Activated T-helper 17 cell treated with anti-CD3 and anti-CD28 coated beads, Interleukin-2, amount 50 U/mL, for 72 hours (primary cell): ENCODE measurements around the gene PLD1. TPM values are rescaled to one million over a fixed set of nuclear protein-coding genes. Genes with fewer than 3 reads are reported as not detected.
A peak's percentile ranks its signal among the peaks of the same experiment; 100 is the strongest.

Source experiments
- ATAC-seq: fragments of 150-1000 bp; cut with Tn5 transposase; replicated peaks from 2 replicates; pipeline ENCODE4 v1.10.0; 2021; ENCODE audit warnings: mild to moderate bottlenecking, moderate library complexity
- H3K27ac Mint-ChIP-seq: one replicate; pipeline ENCODE4 v1.8.0; 2022; ENCODE audit warnings: mixed read lengths
- H3K27me3 Mint-ChIP-seq: one replicate; pipeline ENCODE4 v1.8.0; 2022; ENCODE audit warnings: mixed read lengths
- H3K36me3 Mint-ChIP-seq: one replicate; pipeline ENCODE4 v1.8.0; 2022; ENCODE audit warnings: low read depth, mild to moderate bottlenecking, mixed read lengths
- H3K4me1 Mint-ChIP-seq: one replicate; pipeline ENCODE4 v1.8.0; 2022; ENCODE audit warnings: mixed read lengths
- H3K4me3 Mint-ChIP-seq: one replicate; pipeline ENCODE4 v1.8.0; 2022; ENCODE audit warnings: mild to moderate bottlenecking, mixed read lengths
- H3K9me3 Mint-ChIP-seq: one replicate; pipeline ENCODE4 v1.8.0; 2022; ENCODE audit warnings: mixed read lengths
- total RNA-seq, 2 donors: library from RNA; stranded (reverse); gene quantifications; one replicate each; pipeline ENCODE4 v1.2.3, GENCODE V29; 2022

The PLD1 gene
- total RNA-seq, 2 donors from 2014 or later: 2.5 to 10.6 TPM

DNA sequence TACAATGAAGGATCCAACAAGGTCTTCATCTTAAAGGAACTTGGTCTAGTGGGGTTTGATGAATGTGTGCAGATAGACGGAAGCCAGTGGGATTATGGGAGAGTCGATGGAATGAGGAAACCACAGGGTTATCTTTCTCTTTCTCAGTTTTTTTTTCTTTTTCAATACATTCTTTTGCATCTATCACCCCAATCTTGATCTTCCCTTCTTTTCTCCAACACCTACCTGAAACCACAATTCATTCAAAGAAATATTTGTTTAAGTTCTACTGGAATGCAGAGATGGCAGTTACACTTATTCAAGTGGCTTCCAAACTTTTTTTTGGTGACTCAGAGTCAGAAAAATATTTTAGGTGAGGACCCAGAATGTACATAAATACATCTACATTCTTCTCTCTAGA, 34.6 kb upstream of the PLD1 start:
- H3K4me3 Mint-ChIP-seq: no peak overlapping the region
- no peaks in the 10 kb centered on the region for H3K36me3 Mint-ChIP-seq
- ATAC-seq: no peak
- H3K4me1 Mint-ChIP-seq: peaks cover 19% of the 10 kb centered on the region
- H3K27ac Mint-ChIP-seq: no peak overlapping the region
- H3K9me3 Mint-ChIP-seq: no peaks in the 10 kb centered on the region
- peaks cover 4% of the 10 kb centered on the region for H3K27me3 Mint-ChIP-seq

DNA sequence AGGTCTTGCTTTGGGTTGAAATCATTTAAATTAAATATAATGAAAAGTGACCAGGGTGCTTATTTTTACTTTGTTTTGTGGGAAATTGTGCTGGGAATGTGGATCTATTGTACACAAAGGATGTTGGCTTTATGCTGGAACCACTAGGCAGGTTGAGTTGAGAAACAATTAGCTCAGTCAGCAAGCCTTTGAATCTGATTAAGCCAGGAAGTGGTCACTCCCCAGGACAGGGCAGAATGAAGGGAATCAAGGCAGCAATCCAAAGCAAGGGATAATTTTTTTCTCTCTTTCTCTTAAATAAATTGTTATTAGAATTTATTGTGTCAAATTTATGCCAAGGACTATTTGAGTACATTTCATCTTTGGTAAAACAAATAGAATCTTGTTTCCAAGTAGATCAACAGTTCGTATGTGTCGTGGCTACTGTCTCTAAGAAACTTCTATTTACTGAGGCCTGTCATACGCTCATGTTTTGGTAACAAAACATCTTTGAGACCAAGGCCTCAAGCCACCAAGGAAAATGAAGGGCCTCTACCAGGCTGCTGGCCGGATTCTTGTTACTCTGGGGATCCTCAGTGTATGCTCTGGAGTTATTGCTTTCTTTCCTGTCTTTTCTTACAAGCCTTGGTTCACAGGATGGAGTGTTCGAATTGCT, 32.7 kb upstream of the PLD1 start, which contains the start of gene TMEM212:
TSS of gene TMEM212 (plus strand) at position 486 of the 655 bp plus-strand sequence. CDS start at position 521, 35 bp downstream.
- no peak for ATAC-seq
- no peaks in the 10 kb centered on the region for H3K36me3 Mint-ChIP-seq
- peaks cover 5% of the 10 kb centered on the region for H3K27me3 Mint-ChIP-seq
- no peak within 1 kb of the TSS for H3K4me3 Mint-ChIP-seq
- no peaks in the 10 kb centered on the region for H3K9me3 Mint-ChIP-seq
- H3K4me1 Mint-ChIP-seq: peaks cover 19% of the 10 kb centered on the region
- no peak within 1 kb of the TSS for H3K27ac Mint-ChIP-seq

DNA sequence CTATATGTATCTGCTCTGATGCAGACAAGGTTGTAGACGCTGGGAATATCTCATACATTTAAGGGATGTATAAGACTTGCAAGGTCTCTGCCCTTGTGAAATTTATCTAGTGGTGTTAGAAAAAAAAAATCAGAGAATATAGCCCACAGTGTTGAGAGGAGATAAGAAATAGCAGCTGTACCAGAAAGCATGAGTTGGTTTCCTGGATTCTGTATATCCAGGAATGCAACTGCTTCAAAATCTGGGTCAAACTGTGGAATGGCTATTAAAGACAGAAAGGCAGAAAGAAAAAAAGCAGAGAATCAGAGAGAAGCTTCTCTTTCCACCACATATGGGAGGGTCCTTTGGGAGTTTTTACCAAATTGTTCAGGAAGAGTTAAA, 31.3 kb upstream of the PLD1 start:
- Mint-ChIP-seq H3K4me3 (no peak overlapping the region), H3K9me3 (no peaks in the 10 kb centered on the region), H3K27ac (no peak overlapping the region), H3K36me3 (no peaks in the 10 kb centered on the region), H3K4me1 (peaks cover 9% of the 10 kb centered on the region), H3K27me3 (peaks cover 5% of the 10 kb centered on the region)
- ATAC-seq: no peak

DNA sequence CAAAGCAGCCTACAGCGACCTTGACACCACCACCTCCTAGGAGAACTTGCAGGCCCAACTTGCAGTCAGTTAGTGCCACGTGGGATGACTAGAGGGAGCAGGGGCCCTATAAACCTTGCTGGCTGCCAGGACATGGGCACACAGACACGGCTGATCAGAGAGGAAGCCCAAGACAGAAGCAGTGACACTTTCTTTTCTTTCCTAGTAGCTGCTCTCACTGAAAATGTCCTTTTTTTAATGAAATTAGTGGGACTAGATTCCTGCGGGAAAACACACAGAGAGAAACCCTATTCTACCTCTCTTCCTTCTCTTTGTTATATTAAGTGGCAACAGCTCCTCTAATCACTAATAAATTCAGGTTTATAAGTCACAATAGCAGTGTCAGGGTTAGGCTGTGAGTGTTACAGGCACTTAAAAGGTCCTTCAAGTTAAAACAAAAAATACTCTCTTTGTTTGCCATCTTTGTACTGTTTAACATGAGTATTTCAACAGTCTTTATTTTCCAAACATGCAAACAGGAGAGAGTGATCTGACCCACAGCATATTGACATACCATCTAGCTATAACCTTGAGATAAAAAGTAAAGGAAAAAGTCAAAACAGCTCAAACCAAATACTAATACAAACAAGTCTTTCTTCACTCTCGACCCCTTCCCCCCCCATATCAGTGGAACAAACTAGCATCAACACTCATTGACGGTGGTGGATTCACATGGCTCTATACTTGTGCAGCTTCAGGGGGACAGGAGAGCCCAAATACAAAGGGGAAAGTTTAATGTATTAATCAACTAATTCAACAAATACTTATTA, 30.7 kb upstream of the PLD1 start:
- Mint-ChIP-seq H3K27me3 (peaks cover 5% of the 10 kb centered on the region), H3K4me1 (peaks cover 3% of the 10 kb centered on the region), H3K9me3 (no peaks in the 10 kb centered on the region), H3K27ac (no peak overlapping the region), H3K36me3 (no peaks in the 10 kb centered on the region), H3K4me3 (no peak overlapping the region)
- no peak for ATAC-seq

DNA sequence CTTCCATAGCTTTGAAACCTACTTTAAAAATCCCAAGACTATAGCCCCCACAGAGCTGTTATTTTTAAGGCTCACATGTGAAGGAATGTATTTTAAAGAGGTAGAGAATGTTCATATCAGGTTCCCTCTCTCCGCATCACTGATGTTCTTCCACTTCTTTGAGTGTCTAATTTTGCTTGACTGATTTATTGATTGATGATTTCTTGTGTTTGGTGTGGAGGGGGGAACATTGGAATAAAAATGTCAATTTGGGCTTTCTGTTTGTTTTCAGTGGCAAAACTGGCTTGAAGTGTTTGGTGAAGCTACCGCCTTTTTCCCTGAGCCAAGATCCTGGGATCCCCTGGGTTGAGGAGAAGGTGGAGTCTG, 30.1 kb upstream of the PLD1 start:
- ATAC-seq: no peak
- no peaks in the 10 kb centered on the region for H3K4me1 Mint-ChIP-seq
- no peaks in the 10 kb centered on the region for H3K36me3 Mint-ChIP-seq
- no peak overlapping the region for H3K4me3 Mint-ChIP-seq
- H3K27me3 Mint-ChIP-seq: peaks cover 5% of the 10 kb centered on the region
- no peaks in the 10 kb centered on the region for H3K9me3 Mint-ChIP-seq
- no peak overlapping the region for H3K27ac Mint-ChIP-seq

DNA sequence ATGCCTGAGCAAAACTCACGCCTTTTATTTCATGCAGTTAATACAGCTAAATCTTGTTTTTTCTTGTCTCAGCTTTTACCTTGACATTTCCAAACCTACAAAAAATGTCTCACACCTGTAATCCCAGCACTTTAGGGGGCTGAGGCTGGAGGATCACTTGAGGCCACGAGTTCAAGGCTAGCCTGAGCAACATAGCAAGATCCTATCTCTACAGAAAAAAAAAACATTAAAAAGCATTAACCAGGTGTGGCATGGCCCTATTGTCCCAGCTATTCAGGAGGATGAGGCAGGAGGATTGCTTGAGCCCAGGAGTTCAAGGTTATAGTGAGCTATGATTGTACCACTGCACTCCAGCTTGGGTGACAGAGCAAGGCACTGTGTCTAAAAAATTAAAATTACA, 29.0 kb upstream of the PLD1 start:
- Mint-ChIP-seq H3K9me3 (no peaks in the 10 kb centered on the region), H3K4me1 (no peaks in the 10 kb centered on the region), H3K4me3 (no peak overlapping the region), H3K27ac (no peak overlapping the region), H3K27me3 (peaks cover 5% of the 10 kb centered on the region), H3K36me3 (no peaks in the 10 kb centered on the region)
- ATAC-seq: no peak

DNA sequence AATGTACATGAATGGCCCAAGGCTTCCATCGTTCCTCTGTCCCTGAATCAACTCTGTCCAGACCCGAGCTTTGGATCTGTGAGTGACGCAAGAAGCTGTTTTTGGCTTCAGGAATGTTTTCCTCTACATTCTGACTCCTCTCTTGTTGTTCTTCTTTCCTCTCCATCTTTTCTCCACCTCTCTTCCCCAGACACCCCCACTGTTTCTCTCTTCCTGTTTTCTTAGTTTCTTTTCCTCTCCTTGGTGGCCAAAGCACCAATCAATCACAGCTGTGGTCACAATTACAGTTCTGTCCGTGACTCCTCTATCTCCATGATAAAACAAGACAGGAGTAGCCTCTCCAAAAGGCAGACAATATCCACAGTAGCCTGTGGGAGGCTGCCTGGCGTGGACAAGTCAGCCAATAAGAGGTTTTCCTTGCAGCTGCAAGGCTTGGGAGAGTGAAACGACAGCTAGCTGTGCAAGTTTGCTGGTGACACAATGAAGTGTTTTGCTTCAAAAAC, 28.0 kb upstream of the PLD1 start:
- H3K36me3 Mint-ChIP-seq: no peaks in the 10 kb centered on the region
- no peak for ATAC-seq
- peaks cover 5% of the 10 kb centered on the region for H3K27me3 Mint-ChIP-seq
- no peaks in the 10 kb centered on the region for H3K4me1 Mint-ChIP-seq
- no peaks in the 10 kb centered on the region for H3K9me3 Mint-ChIP-seq
- no peak overlapping the region for H3K4me3 Mint-ChIP-seq
- no peak overlapping the region for H3K27ac Mint-ChIP-seq

DNA sequence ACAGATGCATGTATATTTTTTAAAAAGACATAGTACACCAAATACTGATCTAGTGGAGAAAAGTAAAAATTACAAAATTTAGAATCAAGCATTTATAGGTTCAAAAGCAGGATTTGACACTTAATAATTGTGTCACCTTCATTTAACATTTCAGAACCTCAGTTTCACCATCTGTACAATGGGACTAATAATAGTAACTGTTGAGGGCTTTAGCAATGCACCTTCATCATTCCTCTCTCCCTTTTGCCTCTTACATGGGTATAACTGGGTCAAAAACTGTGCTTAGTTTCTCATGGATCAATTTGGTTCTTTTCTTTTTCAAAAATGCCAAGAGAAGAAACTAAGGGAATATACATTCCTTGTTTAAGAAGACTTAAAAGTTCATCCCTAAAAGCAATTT, 27.4 kb upstream of the PLD1 start:
- Mint-ChIP-seq H3K4me3 (no peak overlapping the region), H3K9me3 (no peaks in the 10 kb centered on the region), H3K36me3 (no peaks in the 10 kb centered on the region), H3K27ac (no peak overlapping the region), H3K4me1 (no peaks in the 10 kb centered on the region), H3K27me3 (peaks cover 5% of the 10 kb centered on the region)
- ATAC-seq: no peak

DNA sequence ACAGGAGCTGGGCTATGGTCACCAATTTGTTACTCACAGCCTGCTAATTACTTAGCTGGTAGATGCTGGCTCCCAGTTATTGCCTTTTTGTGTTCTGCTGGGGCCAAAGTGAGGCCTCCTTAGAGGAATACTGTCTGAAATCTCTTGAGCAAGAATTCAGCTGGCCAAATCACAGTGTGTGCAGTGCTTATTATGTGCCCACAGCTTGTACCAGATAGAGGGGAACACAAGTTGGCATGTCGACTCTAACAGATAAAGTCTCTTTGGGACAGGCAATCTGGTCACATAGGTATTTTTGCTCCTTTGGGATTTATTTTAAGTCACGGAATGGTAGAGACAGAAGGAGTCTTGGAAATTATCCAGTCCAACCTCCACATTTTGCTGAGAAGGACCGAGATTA, 26.6 kb upstream of the PLD1 start:
- Mint-ChIP-seq H3K9me3 (no peaks in the 10 kb centered on the region), H3K4me1 (no peaks in the 10 kb centered on the region), H3K36me3 (no peaks in the 10 kb centered on the region), H3K4me3 (no peak overlapping the region), H3K27ac (no peak overlapping the region), H3K27me3 (peaks cover 5% of the 10 kb centered on the region)
- no peak for ATAC-seq

DNA sequence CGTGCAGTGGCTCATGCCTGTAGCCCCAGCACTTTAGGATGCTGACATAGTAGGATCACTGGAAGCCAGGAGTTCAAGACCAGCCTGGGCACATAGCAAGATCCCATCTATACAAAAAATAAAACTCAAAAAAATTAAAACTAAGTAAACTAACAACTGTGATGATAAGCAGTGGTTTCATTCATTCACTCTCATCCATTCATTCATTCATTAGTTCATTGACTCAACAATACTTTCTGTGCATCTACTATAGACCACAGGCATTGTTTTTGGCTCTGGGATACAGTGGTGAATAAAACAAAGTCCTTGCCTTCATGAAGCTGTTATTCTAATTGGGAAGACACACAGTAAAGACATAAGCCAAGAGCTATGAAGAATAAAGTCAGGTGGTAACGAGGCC, 25.3 kb upstream of the PLD1 start:
- Mint-ChIP-seq H3K27me3 (peaks cover 5% of the 10 kb centered on the region), H3K9me3 (no peaks in the 10 kb centered on the region), H3K4me1 (no peaks in the 10 kb centered on the region), H3K27ac (no peak overlapping the region), H3K36me3 (no peaks in the 10 kb centered on the region), H3K4me3 (no peak overlapping the region)
- no peak for ATAC-seq

DNA sequence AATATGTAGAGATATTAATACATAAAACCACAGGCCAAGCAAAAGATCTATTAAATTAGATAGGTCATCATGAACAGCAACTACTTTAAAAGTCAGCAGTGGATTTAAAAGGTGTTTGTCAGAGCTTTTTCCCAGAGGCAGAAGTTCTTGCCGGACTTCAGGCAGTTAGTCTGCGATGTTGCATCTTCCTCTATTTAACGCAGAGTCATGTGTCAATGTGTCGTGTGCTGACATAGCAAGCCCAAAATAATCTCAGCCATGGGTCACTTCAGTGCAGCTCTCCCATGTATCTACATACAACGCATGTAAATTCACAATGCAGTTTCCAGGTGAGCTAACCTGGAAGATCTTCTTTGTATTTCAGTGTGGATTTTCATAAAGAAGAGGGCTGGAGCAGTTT, 24.8 kb upstream of the PLD1 start:
- Mint-ChIP-seq H3K9me3 (no peaks in the 10 kb centered on the region), H3K36me3 (no peaks in the 10 kb centered on the region), H3K27ac (no peak overlapping the region), H3K4me3 (no peak overlapping the region), H3K27me3 (peaks cover 5% of the 10 kb centered on the region), H3K4me1 (no peaks in the 10 kb centered on the region)
- no peak for ATAC-seq

DNA sequence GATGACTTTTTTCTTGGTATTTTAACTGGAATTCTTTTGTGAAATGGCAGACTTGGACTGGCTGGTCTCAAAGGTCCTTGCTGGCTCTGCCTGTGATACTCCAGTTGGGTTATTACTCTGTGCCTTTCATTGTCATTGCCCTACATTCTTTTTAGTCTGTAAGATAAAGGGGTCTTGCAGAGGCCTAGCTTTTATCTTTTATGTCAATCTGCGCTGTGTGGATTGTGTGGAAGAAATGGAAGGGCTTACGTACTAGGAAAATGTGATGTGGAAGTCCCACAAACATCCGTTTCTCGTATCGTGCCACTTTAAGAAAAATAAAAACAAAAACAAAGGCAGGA, 24.1 kb upstream of the PLD1 start:
- no peak for ATAC-seq
- no peak overlapping the region for H3K4me3 Mint-ChIP-seq
- no peaks in the 10 kb centered on the region for H3K4me1 Mint-ChIP-seq
- H3K27me3 Mint-ChIP-seq: peaks cover 5% of the 10 kb centered on the region
- H3K36me3 Mint-ChIP-seq: no peaks in the 10 kb centered on the region
- H3K9me3 Mint-ChIP-seq: no peaks in the 10 kb centered on the region
- H3K27ac Mint-ChIP-seq: no peak overlapping the region

DNA sequence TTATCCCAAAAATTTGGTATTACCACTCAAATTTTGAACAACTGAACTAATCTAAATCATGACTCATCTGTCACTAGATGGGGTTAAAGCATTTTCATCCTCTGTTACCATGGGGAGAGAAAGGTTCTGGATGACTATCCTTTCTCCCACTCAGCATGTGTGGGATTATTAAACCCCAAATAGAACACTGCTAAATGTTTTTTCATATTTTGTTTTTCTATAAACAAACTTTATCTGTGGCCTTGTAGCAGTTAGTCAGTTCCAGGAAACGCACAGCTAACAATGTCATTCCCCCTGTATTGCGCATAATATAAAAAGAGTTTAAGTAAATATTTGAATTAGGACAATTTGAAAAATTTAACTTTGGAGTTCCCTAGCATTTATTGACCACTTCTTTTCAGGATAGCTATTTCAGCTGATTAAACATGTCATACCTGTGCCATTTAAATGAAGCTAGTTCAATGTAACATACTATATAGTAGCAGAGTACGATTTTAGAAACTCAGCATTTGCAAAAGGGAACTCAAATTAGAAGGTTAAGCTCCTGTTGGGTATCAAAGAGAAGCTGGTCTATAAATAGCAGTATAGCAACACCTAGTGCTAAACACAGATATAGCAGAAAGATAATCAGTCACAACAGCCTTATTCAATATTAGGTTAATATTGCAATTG, 23.6 kb upstream of the PLD1 start:
- no peaks in the 10 kb centered on the region for H3K9me3 Mint-ChIP-seq
- peak; percentile 44 for ATAC-seq
- H3K27ac Mint-ChIP-seq: no peak overlapping the region
- H3K27me3 Mint-ChIP-seq: peaks cover 5% of the 10 kb centered on the region
- no peaks in the 10 kb centered on the region for H3K4me1 Mint-ChIP-seq
- H3K4me3 Mint-ChIP-seq: no peak overlapping the region
- no peaks in the 10 kb centered on the region for H3K36me3 Mint-ChIP-seq

DNA sequence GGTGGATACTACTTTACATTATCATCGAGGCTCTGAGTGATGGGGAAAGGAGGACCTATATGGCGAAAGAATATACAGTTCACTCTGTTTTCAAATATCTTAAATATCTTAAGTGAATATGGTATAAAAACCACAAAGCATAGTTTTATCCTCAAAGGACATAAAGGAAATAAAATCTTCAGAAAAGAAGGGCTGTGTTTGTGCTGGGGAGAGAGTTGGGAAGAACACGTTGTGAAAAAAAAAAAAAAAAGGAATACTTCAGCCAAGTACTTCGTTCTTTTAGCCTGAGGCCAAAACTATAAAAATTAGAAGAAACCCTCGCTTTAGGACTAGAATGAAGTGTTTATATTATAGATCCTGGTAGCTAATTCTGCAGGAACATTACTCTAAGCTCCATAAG, 22.7 kb upstream of the PLD1 start:
- H3K4me3 Mint-ChIP-seq: no peak overlapping the region
- no peak for ATAC-seq
- no peaks in the 10 kb centered on the region for H3K9me3 Mint-ChIP-seq
- H3K36me3 Mint-ChIP-seq: no peaks in the 10 kb centered on the region
- H3K27ac Mint-ChIP-seq: no peak overlapping the region
- H3K4me1 Mint-ChIP-seq: peaks cover 3% of the 10 kb centered on the region
- peaks cover under 1% of the 10 kb centered on the region for H3K27me3 Mint-ChIP-seq

DNA sequence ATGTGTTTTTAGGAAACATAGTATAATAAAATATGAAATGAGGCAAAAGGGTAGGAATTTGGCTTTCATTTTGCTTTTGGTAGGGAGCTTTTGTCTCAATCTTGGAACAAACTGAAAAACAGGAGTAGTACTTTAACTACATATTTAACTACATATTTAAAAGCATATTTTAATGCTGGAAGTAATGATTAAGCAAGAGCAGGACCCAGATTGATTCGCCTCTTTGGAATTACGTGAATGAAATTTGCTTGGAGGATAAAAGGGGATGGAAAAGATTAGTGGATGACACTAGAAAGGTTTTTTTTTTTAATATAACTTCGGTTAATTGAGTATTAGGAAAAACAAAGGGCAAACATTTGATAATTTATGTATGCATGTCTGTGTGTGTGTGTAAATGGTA, 21.7 kb upstream of the PLD1 start:
- Mint-ChIP-seq H3K27ac (no peak overlapping the region), H3K36me3 (no peaks in the 10 kb centered on the region), H3K27me3 (no peaks in the 10 kb centered on the region), H3K4me3 (no peak overlapping the region), H3K9me3 (no peaks in the 10 kb centered on the region), H3K4me1 (peaks cover 12% of the 10 kb centered on the region)
- ATAC-seq: no peak
